Activated CD4-positive, alpha-beta memory T cell treated with anti-CD3 and anti-CD28 coated beads for 36 hours (primary cell): Measurements from ENCODE around the gene IRF7. TPM values are rescaled to one million over a fixed set of nuclear protein-coding genes. Genes with fewer than 3 reads are reported as not detected.

Experiments
- microRNA-seq: library from miRNA; unstranded; fragments of <30 nt; microRNA quantifications from one replicate; pipeline ENCODE4 v1.2.0, GENCODE V29; 2022; ENCODE audit warnings: borderline number of aligned reads, borderline microRNAs expressed, borderline replicate concordance
- total RNA-seq, 2 experiments: library from RNA; stranded (reverse); gene quantifications; one replicate each; pipeline ENCODE4 v1.2.3, GENCODE V29; 2021

The IRF7 gene
- total RNA-seq, 2 experiments from 2014 or later, result 79.9 to 80.7 TPM

Small RNA genes within 50 kb of the gene (microRNA-seq; reads per million reads assigned to microRNA genes)
- 388 reads per million, percentile 80 among the genes with 10 or more reads in this experiment for gene MIR210

Other genes starting within 250 kb of the IRF7 start
- 1 to 10 TPM; 2.1 to 4.0 TPM for gene B4GALNT4, start 246.5 kb downstream of the IRF7 start, total RNA-seq
- under 1 TPM in 1 of 2 experiments, not detected in 1; 0.40 TPM for gene PKP3, start 221.7 kb downstream of the IRF7 start, total RNA-seq
- gene SIGIRR, start 201.0 kb downstream of the IRF7 start, total RNA-seq, result 10 to 100 TPM; 55.0 to 57.2 TPM
- gene ANO9, start 173.9 kb downstream of the IRF7 start, total RNA-seq, result 10 to 100 TPM; 41.7 to 45.6 TPM
- 10 to 100 TPM; 15.0 to 16.7 TPM for gene PTDSS2, start 165.7 kb downstream of the IRF7 start, total RNA-seq
- 100 to 1,000 TPM; 127 to 134 TPM for gene RNH1, start 108.7 kb downstream of the IRF7 start, total RNA-seq
- 10 to 100 TPM; 39.8 to 42.0 TPM for gene HRAS, start 80.4 kb downstream of the IRF7 start, total RNA-seq
- gene LRRC56, start 78.4 kb downstream of the IRF7 start, total RNA-seq, result 1 to 10 TPM; 1.3 to 1.6 TPM
- 1 to 10 TPM; 3.1 to 3.9 TPM for gene LMNTD2, start 55.2 kb downstream of the IRF7 start, total RNA-seq
- gene RASSF7, start 55.0 kb downstream of the IRF7 start, total RNA-seq, result 10 to 100 TPM; 18.8 to 21.9 TPM
- 10 to 100 TPM; 32.4 to 33.5 TPM for gene PHRF1, start 39.5 kb downstream of the IRF7 start, total RNA-seq
- not detected for gene CDHR5, start 9.0 kb upstream of the IRF7 start, total RNA-seq
- gene SCT, start 11.2 kb upstream of the IRF7 start, total RNA-seq, result not detected
- gene DRD4, start 21.3 kb upstream of the IRF7 start, total RNA-seq, result under 1 TPM; 0.21 to 0.39 TPM
- gene DEAF1, start 79.3 kb upstream of the IRF7 start, total RNA-seq, result 10 to 100 TPM; 41.5 to 50.5 TPM
- 1 to 10 TPM; 9.5 to 9.8 TPM for gene TMEM80, start 79.9 kb upstream of the IRF7 start, total RNA-seq
- 10 to 100 TPM; 12.4 to 12.6 TPM for gene EPS8L2, start 90.3 kb upstream of the IRF7 start, total RNA-seq
- 100 to 1,000 TPM; 284 to 296 TPM for gene TALDO1, start 131.5 kb upstream of the IRF7 start, total RNA-seq
- gene GATD1, start 161.5 kb upstream of the IRF7 start, total RNA-seq, result 10 to 100 TPM; 36.6 to 39.1 TPM
- 1 to 10 TPM in 1 of 2 experiments, under 1 TPM in 1; 0.68 to 1.1 TPM for gene CEND1, start 174.1 kb upstream of the IRF7 start, total RNA-seq
- 10 to 100 TPM; 28.4 to 32.2 TPM for gene SLC25A22, start 182.3 kb upstream of the IRF7 start, total RNA-seq
- 10 to 100 TPM; 28.3 to 32.1 TPM for gene PIDD1, start 189.3 kb upstream of the IRF7 start, total RNA-seq
- 1,000 to 10,000 TPM; 2,941 to 2,963 TPM for gene RPLP2, start 194.0 kb upstream of the IRF7 start, total RNA-seq
- 10 to 100 TPM; 33.2 to 35.0 TPM for gene PNPLA2, start 203.0 kb upstream of the IRF7 start, total RNA-seq
- gene CRACR2B, start 212.0 kb upstream of the IRF7 start, total RNA-seq, result 1 to 10 TPM; 1.8 to 2.3 TPM
- gene CD151, start 217.0 kb upstream of the IRF7 start, total RNA-seq, result 10 to 100 TPM; 40.2 to 40.9 TPM
- gene POLR2L, start 226.6 kb upstream of the IRF7 start, total RNA-seq, result 10 to 100 TPM; 70.4 to 74.0 TPM
- 1 to 10 TPM; 5.2 to 5.3 TPM for gene TSPAN4, start 226.9 kb upstream of the IRF7 start, total RNA-seq